Muscle layer of colon (tissue), 2 donors: ENCODE measurements around the gene PLEK.
"Not testable (repeated sequence)": the region's sequence is repeated elsewhere in the genome, so short reads cannot be mapped to it uniquely, and the experiment has no call there.

Experiments
- H3K27ac ChIP-seq: one replicate; pipeline ENCODE4 v1.7.0; 2013; ENCODE audit warnings: low read depth, mild to moderate bottlenecking, low read length, moderate library complexity
- H3K27me3 ChIP-seq, 2 donors: one replicate each; pipeline ENCODE4 v1.7.0; 2013; ENCODE audit warnings: low read length in 2 of 2, mild to moderate bottlenecking in 2 of 2; ENCODE audit not compliant: insufficient read depth in 2 of 2, control insufficient read depth in 1 of 2
- H3K36me3 ChIP-seq: one replicate; pipeline ENCODE4 v1.7.0; 2013; ENCODE audit warnings: mild to moderate bottlenecking, low read length; ENCODE audit not compliant: insufficient read depth
- H3K4me1 ChIP-seq: one replicate; pipeline ENCODE4 v1.7.0; 2013; ENCODE audit warnings: mild to moderate bottlenecking, low read length; ENCODE audit not compliant: insufficient read depth
- H3K4me3 ChIP-seq, 2 donors: one replicate each; pipeline ENCODE4 v1.7.0; 2013; ENCODE audit warnings: low read length in 2 of 2, low read depth in 1 of 2, mild to moderate bottlenecking in 1 of 2, moderate library complexity in 1 of 2
- H3K9ac ChIP-seq: one replicate; pipeline ENCODE4 v1.7.0; 2013; ENCODE audit warnings: low read length
- H3K9me3 ChIP-seq: one replicate; pipeline ENCODE4 v1.7.0; 2013; ENCODE audit warnings: mild to moderate bottlenecking, low read length
- donor health status: abdominal sarcoma.
- donor health status: Adenocarcinoma of cecum.

The PLEK gene

DNA sequence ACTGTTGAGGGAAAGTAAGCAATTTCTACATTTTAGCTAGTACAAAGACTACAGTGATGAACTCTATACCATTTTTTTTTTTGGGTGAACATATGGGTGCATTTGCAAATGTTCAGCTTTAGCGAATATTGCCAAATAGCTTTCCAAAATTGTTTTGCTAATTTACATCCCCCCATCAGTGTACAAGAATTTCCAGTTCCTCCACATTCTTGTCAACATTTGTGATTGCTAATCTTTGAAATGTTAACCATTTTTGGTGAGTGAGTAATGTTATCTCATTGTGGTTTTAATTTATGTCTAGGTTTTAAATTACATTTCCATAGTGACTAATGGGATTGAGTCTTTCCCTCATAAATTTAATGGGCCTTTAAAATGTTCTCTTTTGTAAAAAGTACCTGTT, 28.9 kb upstream of the PLEK start:
- Histone ChIP-seq H3K4me1 (no peaks in the 10 kb centered on the region), H3K27me3 (no peaks in the 10 kb centered on the region), H3K4me3 (no peak overlapping the region), H3K9me3 (no peaks in the 10 kb centered on the region), H3K9ac (no peak overlapping the region), H3K36me3 (no peaks in the 10 kb centered on the region), H3K27ac (no peak overlapping the region)

DNA sequence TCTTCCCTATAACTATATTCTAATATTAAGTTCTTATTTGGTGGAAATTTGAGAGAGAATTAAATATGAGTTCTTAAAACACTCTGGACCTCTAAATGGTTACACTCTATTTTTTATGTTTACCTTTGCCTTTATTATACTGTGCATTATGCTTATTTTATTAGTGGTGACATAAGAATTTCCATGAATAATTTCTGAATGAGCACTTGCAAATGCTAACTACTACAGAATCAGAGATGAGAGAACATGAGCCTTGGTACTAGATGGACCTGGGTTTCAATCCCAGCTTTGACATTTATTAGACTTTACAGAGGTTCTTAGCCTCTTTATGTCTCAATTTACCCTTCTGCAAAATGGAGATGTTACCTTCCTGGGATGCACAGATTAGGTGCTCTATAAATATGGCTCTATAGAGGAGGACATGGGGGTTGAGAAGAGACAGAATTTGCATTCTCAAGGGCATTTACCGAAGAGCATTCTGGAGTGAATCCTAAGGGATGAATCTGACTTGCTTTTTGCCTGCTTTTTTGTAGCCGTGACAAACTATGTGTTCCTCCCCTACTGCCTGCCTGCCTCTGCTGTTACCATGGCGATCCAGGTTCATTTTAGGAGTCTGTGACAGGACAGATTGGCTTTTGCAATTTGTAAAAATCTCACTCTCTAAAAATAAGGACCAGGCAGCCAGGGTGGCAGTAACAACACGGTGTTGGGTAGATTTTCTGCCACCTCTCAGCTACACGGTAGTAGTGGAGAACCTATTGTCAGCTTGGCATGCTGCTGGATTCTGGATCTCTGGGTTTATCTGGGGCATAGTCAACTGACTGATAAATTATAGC, 24.6 kb upstream of the PLEK start:
- no peak overlapping the region for H3K27ac ChIP-seq
- H3K27me3 ChIP-seq: no peaks in the 10 kb centered on the region
- H3K9me3 ChIP-seq: no peaks in the 10 kb centered on the region
- H3K36me3 ChIP-seq: no peaks in the 10 kb centered on the region
- H3K4me3 ChIP-seq: no peak overlapping the region
- no peak overlapping the region for H3K9ac ChIP-seq
- no peaks in the 10 kb centered on the region for H3K4me1 ChIP-seq

DNA sequence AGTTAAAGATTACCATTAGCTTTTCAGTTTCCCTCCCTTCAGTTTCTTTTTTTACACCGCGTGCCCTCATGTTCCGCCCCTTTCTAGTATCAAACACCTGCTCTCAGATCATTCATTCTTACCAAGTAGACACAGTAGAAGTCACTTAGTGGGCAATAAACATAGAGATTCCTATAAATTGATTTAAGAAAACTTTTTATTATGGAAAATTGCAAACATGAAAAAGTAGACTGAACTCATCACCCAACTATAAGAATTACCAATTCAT, 24.1 kb upstream of the PLEK start:
- no peak overlapping the region for H3K9ac ChIP-seq
- no peak overlapping the region for H3K4me3 ChIP-seq
- no peaks in the 10 kb centered on the region for H3K27me3 ChIP-seq
- no peaks in the 10 kb centered on the region for H3K36me3 ChIP-seq
- H3K27ac ChIP-seq: no peak overlapping the region
- no peaks in the 10 kb centered on the region for H3K4me1 ChIP-seq
- H3K9me3 ChIP-seq: no peaks in the 10 kb centered on the region

DNA sequence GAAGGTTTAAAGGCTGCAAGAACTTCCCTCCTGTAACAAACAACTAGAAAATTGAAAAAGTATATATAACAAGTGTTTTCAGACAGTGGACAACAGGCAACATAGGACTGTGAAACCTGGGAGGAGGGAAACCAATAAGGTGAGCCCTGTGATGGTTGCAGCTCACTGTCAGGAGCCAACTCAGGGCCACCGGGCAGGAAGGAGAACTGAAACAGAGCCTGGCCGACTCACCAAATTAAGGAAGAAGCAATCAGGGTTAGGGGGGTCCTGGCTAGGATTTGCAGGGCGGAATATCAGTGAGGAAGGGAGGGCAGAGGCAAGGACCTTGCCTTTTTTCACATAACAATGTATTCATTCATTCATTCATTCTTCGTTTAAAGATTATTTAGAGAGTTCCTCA, 23.5 kb upstream of the PLEK start:
- Histone ChIP-seq H3K9ac (no peak overlapping the region), H3K9me3 (no peaks in the 10 kb centered on the region), H3K4me1 (no peaks in the 10 kb centered on the region), H3K4me3 (no peak overlapping the region), H3K36me3 (no peaks in the 10 kb centered on the region), H3K27ac (no peak overlapping the region), H3K27me3 (no peaks in the 10 kb centered on the region)

DNA sequence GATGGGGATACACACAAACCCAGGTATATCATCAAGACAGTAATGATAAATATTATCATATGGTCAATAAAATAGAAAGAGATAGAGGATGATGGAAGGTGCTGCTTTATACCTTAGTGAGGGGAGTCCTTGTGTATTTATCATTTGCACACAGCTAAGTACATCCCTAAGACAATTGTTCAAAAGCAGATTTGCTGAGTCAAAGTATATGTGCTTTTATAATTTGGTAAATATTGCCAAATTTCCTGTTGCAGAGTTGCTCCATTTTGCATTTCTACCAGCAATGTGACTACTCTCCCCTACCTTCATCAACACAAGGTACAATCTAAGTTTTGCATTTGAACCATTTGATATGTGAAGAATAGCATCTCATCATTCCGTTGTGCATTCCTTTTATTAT, 22.6 kb upstream of the PLEK start:
- H3K27me3 ChIP-seq: no peaks in the 10 kb centered on the region
- no peak overlapping the region for H3K4me3 ChIP-seq
- no peaks in the 10 kb centered on the region for H3K36me3 ChIP-seq
- H3K9ac ChIP-seq: no peak overlapping the region
- H3K4me1 ChIP-seq: no peaks in the 10 kb centered on the region
- no peak overlapping the region for H3K27ac ChIP-seq
- no peaks in the 10 kb centered on the region for H3K9me3 ChIP-seq

DNA sequence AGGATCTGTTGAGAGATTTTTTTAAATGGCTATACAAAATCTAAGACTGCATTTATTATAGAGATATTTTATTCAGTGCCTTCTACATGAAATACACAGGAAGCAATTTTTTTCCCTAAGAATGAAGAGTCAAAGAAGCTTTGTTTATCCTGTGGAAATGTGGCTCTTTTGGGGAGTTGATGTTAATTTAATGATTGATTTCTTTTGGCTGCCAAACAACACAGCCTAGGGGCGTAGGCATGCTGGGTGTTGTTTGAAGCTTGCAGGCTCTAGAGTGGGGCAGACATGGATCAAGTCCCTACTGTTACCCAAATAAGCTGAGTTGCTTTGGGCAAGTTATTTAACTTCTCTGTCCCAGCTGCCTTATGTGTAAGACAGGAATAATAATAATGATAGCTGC, 21.1 kb upstream of the PLEK start:
- Histone ChIP-seq H3K27me3 (no peaks in the 10 kb centered on the region), H3K9me3 (no peaks in the 10 kb centered on the region), H3K9ac (no peak overlapping the region), H3K4me3 (no peak overlapping the region), H3K36me3 (no peaks in the 10 kb centered on the region), H3K27ac (no peak overlapping the region), H3K4me1 (no peaks in the 10 kb centered on the region)

DNA sequence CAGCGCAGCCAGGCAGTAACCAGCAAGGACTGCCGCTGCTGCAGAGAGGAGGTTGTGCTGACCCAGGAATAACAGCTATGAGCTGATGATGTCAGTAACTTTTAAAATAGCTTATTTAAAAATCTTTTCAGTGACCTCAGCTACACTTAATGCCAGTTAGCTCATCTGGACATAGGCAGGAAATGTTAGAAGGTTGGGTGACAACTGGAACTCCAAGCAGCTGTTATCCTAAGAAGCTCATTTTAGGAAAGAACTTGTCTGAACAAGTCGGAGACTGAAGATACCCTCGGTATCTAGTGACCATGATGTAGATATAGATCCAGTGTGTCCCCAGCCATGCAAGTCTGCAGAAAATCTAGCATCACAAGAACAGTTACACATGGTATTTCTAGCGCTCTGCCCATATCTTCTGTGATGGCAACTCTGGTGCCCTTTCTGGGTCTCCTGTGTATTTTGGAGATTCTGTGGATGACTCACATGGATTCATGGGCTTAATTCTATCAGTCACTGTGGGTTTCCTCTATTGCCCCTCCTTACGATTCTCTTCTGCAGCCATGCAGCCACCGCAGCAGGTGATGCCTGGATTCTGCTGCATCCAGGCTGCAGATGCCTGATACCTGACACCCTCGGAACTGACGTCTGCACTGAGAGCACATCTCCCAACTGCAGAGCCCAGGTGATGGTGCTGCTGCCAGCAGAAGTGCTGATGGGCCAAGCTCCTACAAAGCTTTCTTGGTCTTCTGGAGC, 19.8 kb upstream of the PLEK start:
- no peaks in the 10 kb centered on the region for H3K9me3 ChIP-seq
- no peak overlapping the region for H3K9ac ChIP-seq
- no peaks in the 10 kb centered on the region for H3K36me3 ChIP-seq
- H3K4me1 ChIP-seq: no peaks in the 10 kb centered on the region
- no peak overlapping the region for H3K4me3 ChIP-seq
- no peaks in the 10 kb centered on the region for H3K27me3 ChIP-seq
- no peak overlapping the region for H3K27ac ChIP-seq

DNA sequence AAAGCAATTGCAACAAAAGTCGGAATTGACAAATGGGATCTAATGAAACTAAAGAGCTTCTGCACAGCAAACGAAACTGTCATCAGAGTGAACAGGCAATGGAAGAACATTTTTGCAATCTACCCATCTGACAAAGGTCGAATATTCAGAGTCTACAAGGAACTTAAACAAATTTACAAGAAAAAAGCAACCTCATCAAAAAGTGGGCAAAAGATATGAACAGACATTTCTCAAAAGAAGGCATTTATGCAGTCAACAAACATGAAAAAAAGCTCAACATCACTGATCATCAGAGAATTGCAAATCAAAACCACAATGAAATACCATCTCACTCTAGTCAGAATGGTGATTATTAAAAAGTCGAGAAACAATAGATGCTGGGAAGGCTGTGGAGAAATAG, 16.0 kb upstream of the PLEK start:
- H3K9me3 ChIP-seq, H3K27ac ChIP-seq, H3K27me3 ChIP-seq, H3K4me1 ChIP-seq, H3K9ac ChIP-seq, H3K36me3 ChIP-seq, H3K4me3 ChIP-seq: not testable (repeated sequence)

DNA sequence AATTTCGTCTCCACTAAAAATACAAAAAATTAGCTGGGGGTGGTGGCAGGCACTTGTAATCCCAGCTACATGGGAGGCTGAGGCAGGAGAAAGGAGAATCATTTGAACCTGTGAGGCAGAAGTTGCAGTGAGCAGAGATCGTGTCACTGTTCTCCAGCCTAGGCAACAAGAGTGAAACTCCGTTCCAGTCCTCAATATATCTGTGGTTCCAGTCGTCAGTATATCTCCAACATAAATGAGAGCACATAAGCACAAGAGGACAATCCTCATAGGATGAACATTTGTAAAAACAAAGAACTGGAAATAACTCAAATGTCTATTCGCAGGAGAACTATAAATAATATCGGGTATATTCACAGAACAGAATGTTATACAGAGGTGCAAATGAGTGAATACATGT, 13.1 kb upstream of the PLEK start:
- no peaks in the 10 kb centered on the region for H3K9me3 ChIP-seq
- H3K27ac ChIP-seq: no peak overlapping the region
- no peak overlapping the region for H3K9ac ChIP-seq
- H3K27me3 ChIP-seq: no peaks in the 10 kb centered on the region
- no peak overlapping the region for H3K4me3 ChIP-seq
- H3K4me1 ChIP-seq: no peaks in the 10 kb centered on the region
- no peaks in the 10 kb centered on the region for H3K36me3 ChIP-seq

DNA sequence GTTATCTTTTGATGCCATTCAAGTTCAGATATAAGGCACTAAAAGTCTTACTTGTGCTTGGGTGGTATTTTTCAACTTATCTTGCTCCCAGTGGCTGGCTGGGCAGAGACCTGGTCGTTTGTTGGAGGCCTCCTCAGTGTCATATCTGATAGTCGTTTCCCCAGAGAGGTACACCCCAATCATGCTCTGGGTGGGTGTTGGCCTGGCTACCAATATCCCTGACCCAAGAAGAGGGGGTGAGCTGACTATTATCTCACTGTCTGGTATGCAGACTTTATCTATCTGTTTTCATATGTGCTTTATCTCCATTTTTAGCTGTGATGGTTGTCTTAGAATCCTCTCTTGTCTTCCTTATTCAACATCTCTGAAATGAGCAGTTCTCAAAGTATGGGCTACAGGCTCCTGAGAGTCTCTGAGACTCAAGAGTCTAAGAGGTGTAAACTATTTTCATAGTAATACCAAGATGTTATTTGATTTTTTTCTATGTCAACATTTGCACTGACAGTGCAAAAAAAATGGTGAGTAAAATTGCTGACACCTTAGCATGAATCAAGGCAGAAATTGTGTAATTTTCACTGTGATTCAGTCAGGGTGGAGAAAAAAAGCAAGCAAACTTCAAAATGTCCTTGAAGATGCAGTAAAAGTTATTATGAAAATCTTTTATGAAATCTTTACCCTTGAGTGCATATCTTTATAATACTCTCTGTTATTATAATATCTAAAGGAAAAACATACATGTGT, 12.3 kb upstream of the PLEK start:
- H3K27ac ChIP-seq: no peak overlapping the region
- H3K27me3 ChIP-seq: no peaks in the 10 kb centered on the region
- no peaks in the 10 kb centered on the region for H3K36me3 ChIP-seq
- H3K4me1 ChIP-seq: no peaks in the 10 kb centered on the region
- H3K9ac ChIP-seq: no peak overlapping the region
- H3K9me3 ChIP-seq: no peaks in the 10 kb centered on the region
- H3K4me3 ChIP-seq: no peak overlapping the region

DNA sequence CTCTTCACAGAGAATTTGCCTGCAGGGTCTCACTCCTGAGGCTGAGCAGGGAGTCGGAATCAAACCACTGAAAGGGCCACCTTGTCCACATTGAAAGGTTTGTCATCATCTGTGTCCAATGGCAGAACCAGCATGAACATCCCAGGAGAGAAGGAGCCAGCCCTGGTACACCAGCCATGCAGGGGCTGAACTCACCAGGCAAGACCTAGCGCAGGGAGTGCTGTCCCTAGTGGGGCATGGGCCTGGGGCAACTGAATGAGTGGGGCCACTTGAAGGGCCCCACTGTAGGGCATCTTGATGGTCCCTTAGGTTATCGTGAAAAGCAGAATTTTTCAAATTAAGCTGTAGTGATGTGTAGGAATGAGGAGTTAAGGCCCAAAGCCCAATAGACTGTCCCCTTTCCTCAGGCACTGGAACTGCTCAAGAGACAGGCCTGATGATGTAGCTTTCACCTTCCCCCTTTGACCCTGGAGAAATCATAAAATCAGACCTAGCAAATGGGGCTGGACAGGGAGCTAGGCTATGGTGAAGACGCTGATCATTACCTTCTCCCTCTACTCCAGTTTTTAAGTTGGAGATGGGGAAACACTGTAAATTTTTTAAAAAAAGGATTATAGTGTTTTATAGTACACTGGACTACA, 8.4 kb upstream of the PLEK start:
- Histone ChIP-seq H3K27me3 (no peaks in the 10 kb centered on the region), H3K9me3 (no peaks in the 10 kb centered on the region), H3K36me3 (no peaks in the 10 kb centered on the region), H3K27ac (no peak overlapping the region), H3K4me3 (no peak overlapping the region), H3K9ac (no peak overlapping the region), H3K4me1 (no peaks in the 10 kb centered on the region)
